Cardiac muscle cell (in vitro differentiated cells and primary cell): ENCODE data around the gene TOM1L1. TPM values are rescaled to one million over a fixed set of nuclear protein-coding genes. Genes with fewer than 3 reads are reported as not detected.
A peak's percentile ranks its signal among the peaks of the same experiment; 100 is the strongest.

Experiments used
- DNase-seq, 2 donors: peaks; one replicate each; pipeline versions ENCODE4 v3.0.0 to v3.0.0-alpha.2; 2010 to 2017; ENCODE audit warnings: low read depth in 1 of 2, low spot score in 1 of 2
- H3K27ac ChIP-seq: fragments of 200-600 bp; sonication (generic); 2 replicates; pipeline ENCODE4 v1.5.1; 2016
- H3K27me3 ChIP-seq: fragments of 200-600 bp; sonication (generic); 2 replicates; pipeline ENCODE4 v1.6.0; 2016; ENCODE audit warnings: control low read depth
- H3K36me3 ChIP-seq: fragments of 200-600 bp; sonication (generic); 2 replicates; pipeline ENCODE4 v1.5.1; 2016; ENCODE audit warnings: control low read depth
- H3K4me1 ChIP-seq: fragments of 200-600 bp; sonication (generic); 2 replicates; pipeline ENCODE4 v1.8.1; 2017; ENCODE audit warnings: low read depth, mild to moderate bottlenecking, mixed run types
- H3K4me3 ChIP-seq: fragments of 200-600 bp; sonication (generic); 2 replicates; pipeline ENCODE4 v1.5.1; 2016; ENCODE audit warnings: mild to moderate bottlenecking
- H3K9me3 ChIP-seq: fragments of 200-600 bp; sonication (generic); 2 replicates; pipeline ENCODE4 v1.5.1; 2017; ENCODE audit warnings: low read depth, mild to moderate bottlenecking, control low read depth
- CTCF ChIP-seq: IDR thresholded peaks from 2 replicates; pipeline ENCODE4 v1.5.1; 2012; ENCODE audit warnings: low read depth, mild to moderate bottlenecking, low read length
- polyA plus RNA-seq: library from polyadenylated mRNA; unstranded; fragments of >200 nt; fragmentation: Nextera tagmentation; extraction: Ambion mirVana; gene quantifications from 2 replicates; pipeline ENCODE4 v1.2.1, GENCODE V29; 2016
- total RNA-seq: library from RNA; depleted of rRNA; stranded (reverse); fragments of >200 nt; gene quantifications from 2 replicates; pipeline ENCODE4 v1.2.3, GENCODE V29; 2016

Gene TOM1L1
- total and polyA plus RNA-seq, 2 experiments from 2014 or later = 23.7 to 37.7 TPM

- H3K4me1 ChIP-seq = no peaks in the 10 kb centered on the region
- H3K27ac ChIP-seq = no peak overlapping the region
- H3K9me3 ChIP-seq = no peaks in the 10 kb centered on the region
- TF ChIP-seq CTCF = no peak
- H3K27me3 ChIP-seq = no peaks in the 10 kb centered on the region
- no peaks in the 10 kb centered on the region for H3K36me3 ChIP-seq
- H3K4me3 ChIP-seq = no peak overlapping the region
- DNase-seq = no peak
Observed at GRCh38 chr17:54979657-54980056, 79.0 kb downstream of the TOM1L1 start.

DNA sequence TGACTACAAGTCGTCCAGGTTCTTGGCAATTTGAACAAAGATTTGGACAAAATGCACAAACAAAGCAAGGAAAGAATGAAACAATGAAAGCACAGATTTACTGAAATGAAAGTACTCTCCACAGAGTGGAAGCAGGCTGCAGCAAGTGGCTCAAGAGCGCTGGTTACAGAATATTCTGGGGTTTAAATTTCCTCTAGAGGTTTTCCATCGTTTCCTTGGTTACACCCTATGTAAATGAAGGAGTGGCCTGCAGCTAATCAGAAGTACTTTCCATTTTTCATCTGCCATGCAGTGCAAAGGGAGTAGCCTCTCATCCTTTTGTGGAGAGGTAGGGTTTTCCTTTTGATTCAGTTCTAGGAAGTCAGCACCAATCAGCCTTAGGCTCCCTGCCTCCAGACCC is 79.7 kb downstream of the TOM1L1 start:
- Histone ChIP-seq H3K9me3 (no peaks in the 10 kb centered on the region), H3K4me1 (no peaks in the 10 kb centered on the region), H3K36me3 (no peaks in the 10 kb centered on the region), H3K27ac (no peak overlapping the region), H3K27me3 (no peaks in the 10 kb centered on the region), H3K4me3 (no peak overlapping the region)
- no peak for TF ChIP-seq CTCF
- DNase-seq = no peak

DNA sequence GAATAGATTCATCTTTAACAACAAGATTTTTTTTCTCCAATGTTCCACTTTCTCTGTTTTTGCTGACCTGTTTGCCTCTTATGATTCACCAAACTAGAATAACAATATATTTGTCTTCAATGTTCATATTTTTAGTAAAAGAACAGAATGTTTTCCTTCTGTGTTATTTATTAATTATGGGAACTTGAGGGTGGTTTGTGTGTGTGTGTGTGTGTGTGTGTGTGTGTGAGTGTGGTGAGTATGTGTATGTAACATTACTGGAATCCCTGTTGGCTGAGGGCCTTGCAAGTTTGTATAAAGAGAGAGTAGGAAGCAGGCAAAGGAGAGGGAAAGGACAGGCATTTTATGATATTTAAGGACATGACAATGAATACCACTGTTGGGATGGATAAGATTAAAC is 81.7 kb downstream of the TOM1L1 start:
- DNase-seq = peak in 1 of 2 donors; percentile 76
- TF ChIP-seq CTCF = no peak
- Histone ChIP-seq H3K9me3 (no peaks in the 10 kb centered on the region), H3K36me3 (no peaks in the 10 kb centered on the region), H3K4me1 (no peaks in the 10 kb centered on the region), H3K27me3 (no peaks in the 10 kb centered on the region), H3K27ac (no peak overlapping the region), H3K4me3 (no peak overlapping the region)

DNA sequence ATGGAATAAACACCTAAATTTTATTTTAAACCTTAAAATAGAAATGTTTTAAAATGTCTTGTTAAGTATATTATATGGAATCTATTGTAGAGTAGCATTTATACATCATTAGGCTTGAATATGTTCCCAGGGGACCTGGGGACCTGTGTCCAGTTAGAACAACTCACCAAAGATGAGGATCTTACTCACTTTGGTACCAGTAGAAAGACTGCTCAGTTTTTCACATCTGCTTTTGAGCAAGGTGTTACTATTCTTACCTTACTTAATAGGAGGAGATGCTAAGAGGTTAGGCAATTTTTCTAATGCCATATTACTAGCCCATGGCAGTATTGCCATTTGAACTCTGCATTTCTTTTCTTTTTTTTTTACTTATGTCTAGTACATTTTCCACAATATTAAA is 82.6 kb downstream of the TOM1L1 start:
- Histone ChIP-seq H3K4me3 (no peak overlapping the region), H3K27ac (no peak overlapping the region), H3K27me3 (no peaks in the 10 kb centered on the region), H3K36me3 (no peaks in the 10 kb centered on the region), H3K9me3 (no peaks in the 10 kb centered on the region), H3K4me1 (no peaks in the 10 kb centered on the region)
- no peak for TF ChIP-seq CTCF
- no peak for DNase-seq

- Histone ChIP-seq H3K27me3 (no peaks in the 10 kb centered on the region), H3K9me3 (no peaks in the 10 kb centered on the region), H3K4me3 (no peak overlapping the region), H3K27ac (no peak overlapping the region), H3K36me3 (no peaks in the 10 kb centered on the region), H3K4me1 (no peaks in the 10 kb centered on the region)
- DNase-seq = peak in 1 of 2 donors; percentile 18
- TF ChIP-seq CTCF = no peak
Observed at GRCh38 chr17:54985476-54985875, 84.8 kb downstream of the TOM1L1 start.

- Histone ChIP-seq H3K36me3 (peaks cover 3% of the 10 kb centered on the region), H3K9me3 (no peaks in the 10 kb centered on the region), H3K4me3 (no peak overlapping the region), H3K27me3 (no peaks in the 10 kb centered on the region), H3K4me1 (no peaks in the 10 kb centered on the region), H3K27ac (no peak overlapping the region)
- DNase-seq = no peak
- TF ChIP-seq CTCF = no peak
Observed at GRCh38 chr17:54990118-54990517, 89.5 kb downstream of the TOM1L1 start.
